Measurements from ENCODE around the gene CALCOCO2. TPM values are rescaled to one million over a fixed set of nuclear protein-coding genes. Genes with fewer than 3 reads are reported as not detected.
"Not testable (repeated sequence)": the region's sequence is repeated elsewhere in the genome, so short reads cannot be mapped to it uniquely, and the experiment has no call there.

The CALCOCO2 gene
- 330 TPM for total RNA-seq
- long read RNA-seq, transcript CALCOCO2-201 (13 exons, 3,682 nt) = major isoform, 315 of 393 reads
- long read RNA-seq, partial matches to known transcripts = 43 of 393 reads
- long read RNA-seq, other reads (novel, unspliced or antisense) = 33 of 393 reads

GRCh38 chr17:48830840-48831548, at the start of gene CALCOCO2:
CALCOCO2 (plus strand) TSS chr17:48831035; CDS start chr17:48841708, 10,673 bp downstream.
- intact Hi-C loops (cut with micrococcal nuclease) = no loop called here
- ATAC-seq (peak; percentile 92), DNase-seq (peak; percentile 97)

- DNase-seq (no peak), ATAC-seq (peak; percentile 67)
- intact Hi-C loops (cut with micrococcal nuclease) = loop anchor here (5.0 kb wide), 1 partner anchor 116 kb away; no protein-coding TSS in a partner anchor
Observed at GRCh38 chr17:48787828-48788227, 43.0 kb upstream of the CALCOCO2 start.

GRCh38 chr17:48790607-48791127, 40.2 kb upstream of the CALCOCO2 start:
- DNase-seq = no peak
- peak; percentile 20 for ATAC-seq
- intact Hi-C loops (cut with micrococcal nuclease) = loop anchor here (10.0 kb wide), 1 partner anchor 66 kb away; the partner anchor contains the start of genes HOXB13, PRAC1 and PRAC2

- ATAC-seq = peak; percentile 84
- intact Hi-C loops (cut with micrococcal nuclease) = loop anchor here (10.0 kb wide), 1 partner anchor 67 kb away; the partner anchor contains the start of genes HOXB13, PRAC1 and PRAC2
- peak; percentile 54 for DNase-seq
Observed at GRCh38 chr17:48791128-48792032, 39.5 kb upstream of the CALCOCO2 start.

GRCh38 chr17:48792033-48792798, 38.6 kb upstream of the CALCOCO2 start:
- ATAC-seq = no peak
- intact Hi-C loops (cut with micrococcal nuclease) = loop anchor here (10.0 kb wide), 1 partner anchor 67 kb away; the partner anchor contains the start of genes HOXB13, PRAC1 and PRAC2
- no peak for DNase-seq

- intact Hi-C loops (cut with micrococcal nuclease) = loop anchor here (10.0 kb wide), 1 partner anchor 71 kb away; the partner anchor contains the start of genes HOXB13, PRAC1 and PRAC2
- DNase-seq = no peak
- no peak for ATAC-seq
Observed at GRCh38 chr17:48795444-48796162, 35.2 kb upstream of the CALCOCO2 start.

- DNase-seq, ATAC-seq: not testable (repeated sequence)
- intact Hi-C loops (cut with micrococcal nuclease) = loop anchor here (10.0 kb wide), 1 partner anchor 71 kb away; the partner anchor contains the start of genes HOXB13, PRAC1 and PRAC2
Observed at GRCh38 chr17:48796163-48796522, 34.7 kb upstream of the CALCOCO2 start.

GRCh38 chr17:48799069-48799723, 31.6 kb upstream of the CALCOCO2 start:
- intact Hi-C loops (cut with micrococcal nuclease) = loop anchor here (10.0 kb wide), 1 partner anchor 74 kb away; the partner anchor contains the start of genes HOXB13, PRAC1 and PRAC2
- ATAC-seq (no peak), DNase-seq (no peak)

- intact Hi-C loops (cut with micrococcal nuclease) = no loop called here
- DNase-seq (no peak), ATAC-seq (no peak)
Observed at GRCh38 chr17:48800626-48801217, 30.1 kb upstream of the CALCOCO2 start.

GRCh38 chr17:48804936-48805411, 25.9 kb upstream of the CALCOCO2 start:
- intact Hi-C loops (cut with micrococcal nuclease) = loop anchor here (2.0 kb wide), 1 partner anchor 74 kb away; no protein-coding TSS in a partner anchor
- peak; percentile 85 for ATAC-seq

GRCh38 chr17:48809182-48809581, 21.7 kb upstream of the CALCOCO2 start:
- DNase-seq (no peak), ATAC-seq (no peak)
- intact Hi-C loops (cut with micrococcal nuclease) = no loop called here

More at GRCh38 chr17:48804936-48805411, 25.9 kb upstream of the CALCOCO2 start:
- peak; percentile 66 for DNase-seq

GRCh38 chr17:48812001-48812400, 18.8 kb upstream of the CALCOCO2 start:
- ATAC-seq = no peak
- DNase-seq = no peak
- intact Hi-C loops (cut with micrococcal nuclease) = no loop called here

GRCh38 chr17:48814504-48814903, 16.3 kb upstream of the CALCOCO2 start:
- ATAC-seq (no peak), DNase-seq (peak; percentile 50)
- intact Hi-C loops (cut with micrococcal nuclease) = no loop called here

GRCh38 chr17:48815311-48815710, 15.5 kb upstream of the CALCOCO2 start:
- DNase-seq = no peak
- ATAC-seq = no peak
- intact Hi-C loops (cut with micrococcal nuclease) = no loop called here

- intact Hi-C loops (cut with micrococcal nuclease) = no loop called here
- DNase-seq = no peak
- no peak for ATAC-seq
Observed at GRCh38 chr17:48816438-48816773, 14.4 kb upstream of the CALCOCO2 start.

- intact Hi-C loops (cut with micrococcal nuclease) = no loop called here
- DNase-seq = peak; percentile 89
- peak; percentile 99 for ATAC-seq
Observed at GRCh38 chr17:48816774-48817590, 13.9 kb upstream of the CALCOCO2 start, which contains the start of gene TTLL6. TTLL6 (minus strand) TSS chr17:48817229; CDS start chr17:48817072, 157 bp downstream.
